Measurements from ENCODE around the gene UBE3D.
A peak's percentile ranks its signal among the peaks of the same experiment; 100 is the strongest.

The UBE3D gene

DNA sequence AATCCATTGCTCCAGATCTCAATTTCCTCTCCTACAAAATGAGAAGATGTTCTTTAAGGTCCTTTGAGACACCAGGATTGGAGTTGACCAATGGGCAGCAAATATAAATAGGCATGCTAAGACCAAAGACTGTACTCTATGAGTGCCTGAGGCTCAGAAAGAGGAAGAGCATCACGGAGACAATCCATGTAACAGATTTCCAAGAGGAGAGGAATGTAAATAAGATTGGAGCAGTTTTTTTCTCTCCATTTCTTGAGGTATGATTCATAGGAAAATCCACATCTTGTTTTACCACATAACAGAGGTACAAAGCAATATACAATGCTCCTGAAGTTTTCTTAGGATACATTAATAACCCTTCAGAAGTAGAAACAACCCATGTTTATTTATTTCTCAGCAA, 109.8 kb downstream of the UBE3D start:
- Histone ChIP-seq H3K9ac (ENCODE audit: low read length) (peak overlapping the region; percentile 32), H3K4me2 (ENCODE audit: low read length) (peak overlapping the region; percentile 57), H3K36me3 (ENCODE audit: insufficient read depth, low read length) (peaks cover 21% of the 10 kb centered on the region; the same call in 1 of the 2 replicates)

DNA sequence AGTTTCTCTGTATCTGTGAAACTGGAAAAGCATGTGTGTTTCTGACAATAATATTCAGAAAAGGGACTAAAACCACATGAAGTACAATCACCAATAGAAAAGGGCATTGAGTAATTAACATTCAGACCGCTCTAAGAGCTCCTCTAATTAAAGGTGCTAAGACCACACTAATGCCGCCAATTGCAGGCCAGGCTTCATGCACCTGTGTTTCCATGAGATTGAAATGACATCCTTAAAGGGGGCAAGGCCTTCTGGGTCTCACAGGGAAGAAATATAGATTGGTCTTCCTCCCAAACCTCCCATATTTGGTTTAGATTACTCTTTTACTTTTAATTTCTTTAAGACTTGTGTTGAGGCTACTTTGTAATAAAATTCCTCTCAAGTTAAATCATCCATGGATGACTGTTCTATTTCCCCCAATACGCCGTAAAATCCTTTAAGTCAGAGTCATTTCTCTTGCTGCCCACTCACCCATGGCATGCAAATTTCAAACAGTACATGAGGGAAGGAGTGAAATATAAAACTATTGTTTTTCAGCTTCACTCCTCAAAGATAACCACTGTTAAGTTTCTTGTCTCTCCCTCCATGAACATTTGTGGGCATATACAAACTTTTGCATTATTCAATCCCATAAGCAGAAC, 110.6 kb downstream of the UBE3D start:
- Histone ChIP-seq H3K4me3 (ENCODE audit: low read depth, low read length, poor library complexity, severe bottlenecking) (peak overlapping the region; percentile 37), H4K20me1 (ENCODE audit: insufficient read depth, low read length) (no peaks in the 10 kb centered on the region), H3K9ac (ENCODE audit: low read length) (peak overlapping the region; percentile 64), H3K79me2 (ENCODE audit: insufficient read depth, low read length) (no peaks in the 10 kb centered on the region), H3K9me3 (ENCODE audit: low read length) (no peaks in the 10 kb centered on the region), H3K4me1 (ENCODE audit: insufficient read depth, low read length, severe bottlenecking) (peaks cover 53% of the 10 kb centered on the region), H2AFZ (ENCODE audit: low read length) (no peak overlapping the region), H3K27me3 (ENCODE audit: insufficient read depth, low read length) (no peaks in the 10 kb centered on the region), H3K36me3 (ENCODE audit: insufficient read depth, low read length) (peaks cover 21% of the 10 kb centered on the region; the same call in 1 of the 2 replicates), H3K4me2 (ENCODE audit: low read length) (peak overlapping the region; percentile 57), H3K9me2 (ENCODE audit: low read depth, low read length) (no peaks in the 10 kb centered on the region), H3F3A (ENCODE audit: insufficient read depth, low read length) (no peaks in the 10 kb centered on the region), H3K27ac (ENCODE audit: low read depth, low read length, poor library complexity, severe bottlenecking) (peak overlapping the region; percentile 98)
- TF ChIP-seq, protein P1, sequence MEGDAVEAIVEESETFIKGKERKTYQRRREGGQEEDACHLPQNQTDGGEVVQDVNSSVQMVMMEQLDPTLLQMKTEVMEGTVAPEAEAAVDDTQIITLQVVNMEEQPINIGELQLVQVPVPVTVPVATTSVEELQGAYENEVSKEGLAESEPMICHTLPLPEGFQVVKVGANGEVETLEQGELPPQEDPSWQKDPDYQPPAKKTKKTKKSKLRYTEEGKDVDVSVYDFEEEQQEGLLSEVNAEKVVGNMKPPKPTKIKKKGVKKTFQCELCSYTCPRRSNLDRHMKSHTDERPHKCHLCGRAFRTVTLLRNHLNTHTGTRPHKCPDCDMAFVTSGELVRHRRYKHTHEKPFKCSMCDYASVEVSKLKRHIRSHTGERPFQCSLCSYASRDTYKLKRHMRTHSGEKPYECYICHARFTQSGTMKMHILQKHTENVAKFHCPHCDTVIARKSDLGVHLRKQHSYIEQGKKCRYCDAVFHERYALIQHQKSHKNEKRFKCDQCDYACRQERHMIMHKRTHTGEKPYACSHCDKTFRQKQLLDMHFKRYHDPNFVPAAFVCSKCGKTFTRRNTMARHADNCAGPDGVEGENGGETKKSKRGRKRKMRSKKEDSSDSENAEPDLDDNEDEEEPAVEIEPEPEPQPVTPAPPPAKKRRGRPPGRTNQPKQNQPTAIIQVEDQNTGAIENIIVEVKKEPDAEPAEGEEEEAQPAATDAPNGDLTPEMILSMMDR (IDR thresholded peaks at IDR 0.05; ENCODE audit: low read length) = no peak
- no peak for TF ChIP-seq EZH2 (IDR thresholded peaks at IDR 0.05; ENCODE audit: borderline replicate concordance, low read length)

More for the DNA sequence above, 109.8 kb downstream of the UBE3D start:
- peak overlapping the region; percentile 37 for H3K4me3 ChIP-seq (ENCODE audit: low read depth, low read length, poor library complexity, severe bottlenecking)
- no peaks in the 10 kb centered on the region for H4K20me1 ChIP-seq (ENCODE audit: insufficient read depth, low read length)
- H3K27me3 ChIP-seq (ENCODE audit: insufficient read depth, low read length) = no peaks in the 10 kb centered on the region
- H3K4me1 ChIP-seq (ENCODE audit: insufficient read depth, low read length, severe bottlenecking) = peaks cover 53% of the 10 kb centered on the region
- TF ChIP-seq, protein P1 (IDR thresholded peaks at IDR 0.05; ENCODE audit: low read length) = no peak
- no peak for TF ChIP-seq EZH2 (IDR thresholded peaks at IDR 0.05; ENCODE audit: borderline replicate concordance, low read length)
- H3K9me2 ChIP-seq (ENCODE audit: low read depth, low read length) = no peaks in the 10 kb centered on the region
- no peaks in the 10 kb centered on the region for H3K9me3 ChIP-seq (ENCODE audit: low read length)
- H3K79me2 ChIP-seq (ENCODE audit: insufficient read depth, low read length) = no peaks in the 10 kb centered on the region
- H3K27ac ChIP-seq (ENCODE audit: low read depth, low read length, poor library complexity, severe bottlenecking) = peak overlapping the region; percentile 98
- H3F3A ChIP-seq (ENCODE audit: insufficient read depth, low read length) = no peaks in the 10 kb centered on the region
- H2AFZ ChIP-seq (ENCODE audit: low read length) = no peak overlapping the region

DNA sequence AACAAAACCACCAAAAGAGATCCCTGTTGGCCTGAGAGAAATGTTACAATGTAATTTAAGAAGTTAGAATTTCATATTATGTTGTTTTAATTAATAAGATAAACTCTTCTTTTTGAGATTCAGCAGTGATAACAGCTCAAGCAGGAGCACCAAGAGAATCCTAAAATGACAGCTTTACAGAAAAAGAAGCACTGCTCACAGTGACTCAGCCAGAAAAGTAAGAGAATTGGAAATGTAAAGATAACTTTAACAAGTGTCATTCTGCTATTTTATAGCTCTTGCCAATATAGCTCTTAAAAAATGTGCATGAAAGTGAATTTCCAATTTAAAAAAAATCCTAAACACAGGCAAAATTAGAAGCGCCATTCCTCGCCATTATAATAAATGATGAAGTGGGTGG, 111.3 kb downstream of the UBE3D start:
- H3K27me3 ChIP-seq (ENCODE audit: insufficient read depth, low read length) = no peaks in the 10 kb centered on the region
- H4K20me1 ChIP-seq (ENCODE audit: insufficient read depth, low read length) = no peaks in the 10 kb centered on the region
- peaks cover 21% of the 10 kb centered on the region for H3K36me3 ChIP-seq (ENCODE audit: insufficient read depth, low read length)
- no peak overlapping the region for H2AFZ ChIP-seq (ENCODE audit: low read length)
- H3K4me2 ChIP-seq (ENCODE audit: low read length) = peak overlapping the region; percentile 57
- H3K4me3 ChIP-seq (ENCODE audit: low read depth, low read length, poor library complexity, severe bottlenecking) = peak overlapping the region; percentile 37
- H3F3A ChIP-seq (ENCODE audit: insufficient read depth, low read length) = no peaks in the 10 kb centered on the region
- TF ChIP-seq, protein P1 (IDR thresholded peaks at IDR 0.05; ENCODE audit: low read length) = no peak
- TF ChIP-seq EZH2 (IDR thresholded peaks at IDR 0.05; ENCODE audit: borderline replicate concordance, low read length) = no peak
- no peaks in the 10 kb centered on the region for H3K9me2 ChIP-seq (ENCODE audit: low read depth, low read length)
- no peaks in the 10 kb centered on the region for H3K79me2 ChIP-seq (ENCODE audit: insufficient read depth, low read length)
- H3K9me3 ChIP-seq (ENCODE audit: low read length) = no peaks in the 10 kb centered on the region
- peak overlapping the region; percentile 64 for H3K9ac ChIP-seq (ENCODE audit: low read length)
- H3K4me1 ChIP-seq (ENCODE audit: insufficient read depth, low read length, severe bottlenecking) = peaks cover 53% of the 10 kb centered on the region
- peak overlapping the region; percentile 98 for H3K27ac ChIP-seq (ENCODE audit: low read depth, low read length, poor library complexity, severe bottlenecking)
